ENCODE data around the gene CHCHD10. TPM values are rescaled to one million over a fixed set of nuclear protein-coding genes. Genes with fewer than 3 reads are reported as not detected.

Gene CHCHD10
- total and polyA plus RNA-seq, 2 of the 13 experiments (the other 11 are each of a cell fraction or from before 2014, with no cell fraction given) = 37.0 to 62.8 TPM

DNA sequence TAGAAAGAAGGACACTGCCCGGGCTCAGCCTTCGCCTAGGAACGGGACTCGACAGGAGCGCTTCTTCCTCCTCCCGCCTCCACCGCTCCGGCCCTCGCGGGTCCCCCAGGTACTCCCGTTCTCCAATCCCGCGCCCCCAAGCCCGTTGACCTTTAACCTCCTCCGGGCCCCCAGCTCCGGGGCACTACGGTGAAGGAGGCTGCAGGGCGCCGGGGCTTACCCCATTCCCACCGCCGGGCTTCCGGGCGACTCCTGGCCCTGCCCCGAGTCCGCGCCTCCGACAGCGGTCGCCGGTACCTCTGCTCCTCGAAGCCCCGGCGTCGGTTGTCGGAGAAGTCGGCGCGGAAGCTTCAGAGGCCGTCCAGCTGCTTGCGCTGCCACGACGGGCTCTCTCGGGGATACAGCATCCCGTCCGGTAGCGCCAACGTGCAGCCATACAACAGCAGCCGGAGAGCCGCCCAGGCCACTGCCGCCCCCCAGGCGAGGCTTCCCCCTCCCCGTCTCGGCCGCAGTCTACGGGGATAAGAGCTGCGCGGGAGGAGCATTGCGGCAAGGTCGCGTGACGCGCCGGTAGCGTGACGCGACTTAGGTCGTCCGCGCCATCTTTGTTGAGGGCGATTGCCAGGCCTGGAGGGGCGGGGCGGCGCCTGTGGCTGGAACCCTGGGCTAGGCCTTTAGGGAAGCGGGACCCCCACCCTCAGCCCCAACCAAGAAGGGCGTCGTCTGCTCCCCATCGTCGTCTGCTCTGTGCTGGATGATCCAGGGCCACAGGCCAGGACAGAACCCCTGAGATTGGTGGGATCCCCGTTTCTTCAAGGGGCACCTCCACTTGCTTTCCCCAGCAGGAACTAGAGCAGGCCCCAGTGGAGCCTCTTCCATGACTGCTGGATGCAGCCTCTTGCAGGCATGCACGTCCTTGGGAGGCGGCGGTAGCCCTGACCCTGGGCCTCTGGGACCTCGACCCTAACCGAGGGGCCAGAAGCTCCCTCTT is 50.7 kb downstream of the CHCHD10 start (continued):
- TF ChIP-seq, protein P1, sequence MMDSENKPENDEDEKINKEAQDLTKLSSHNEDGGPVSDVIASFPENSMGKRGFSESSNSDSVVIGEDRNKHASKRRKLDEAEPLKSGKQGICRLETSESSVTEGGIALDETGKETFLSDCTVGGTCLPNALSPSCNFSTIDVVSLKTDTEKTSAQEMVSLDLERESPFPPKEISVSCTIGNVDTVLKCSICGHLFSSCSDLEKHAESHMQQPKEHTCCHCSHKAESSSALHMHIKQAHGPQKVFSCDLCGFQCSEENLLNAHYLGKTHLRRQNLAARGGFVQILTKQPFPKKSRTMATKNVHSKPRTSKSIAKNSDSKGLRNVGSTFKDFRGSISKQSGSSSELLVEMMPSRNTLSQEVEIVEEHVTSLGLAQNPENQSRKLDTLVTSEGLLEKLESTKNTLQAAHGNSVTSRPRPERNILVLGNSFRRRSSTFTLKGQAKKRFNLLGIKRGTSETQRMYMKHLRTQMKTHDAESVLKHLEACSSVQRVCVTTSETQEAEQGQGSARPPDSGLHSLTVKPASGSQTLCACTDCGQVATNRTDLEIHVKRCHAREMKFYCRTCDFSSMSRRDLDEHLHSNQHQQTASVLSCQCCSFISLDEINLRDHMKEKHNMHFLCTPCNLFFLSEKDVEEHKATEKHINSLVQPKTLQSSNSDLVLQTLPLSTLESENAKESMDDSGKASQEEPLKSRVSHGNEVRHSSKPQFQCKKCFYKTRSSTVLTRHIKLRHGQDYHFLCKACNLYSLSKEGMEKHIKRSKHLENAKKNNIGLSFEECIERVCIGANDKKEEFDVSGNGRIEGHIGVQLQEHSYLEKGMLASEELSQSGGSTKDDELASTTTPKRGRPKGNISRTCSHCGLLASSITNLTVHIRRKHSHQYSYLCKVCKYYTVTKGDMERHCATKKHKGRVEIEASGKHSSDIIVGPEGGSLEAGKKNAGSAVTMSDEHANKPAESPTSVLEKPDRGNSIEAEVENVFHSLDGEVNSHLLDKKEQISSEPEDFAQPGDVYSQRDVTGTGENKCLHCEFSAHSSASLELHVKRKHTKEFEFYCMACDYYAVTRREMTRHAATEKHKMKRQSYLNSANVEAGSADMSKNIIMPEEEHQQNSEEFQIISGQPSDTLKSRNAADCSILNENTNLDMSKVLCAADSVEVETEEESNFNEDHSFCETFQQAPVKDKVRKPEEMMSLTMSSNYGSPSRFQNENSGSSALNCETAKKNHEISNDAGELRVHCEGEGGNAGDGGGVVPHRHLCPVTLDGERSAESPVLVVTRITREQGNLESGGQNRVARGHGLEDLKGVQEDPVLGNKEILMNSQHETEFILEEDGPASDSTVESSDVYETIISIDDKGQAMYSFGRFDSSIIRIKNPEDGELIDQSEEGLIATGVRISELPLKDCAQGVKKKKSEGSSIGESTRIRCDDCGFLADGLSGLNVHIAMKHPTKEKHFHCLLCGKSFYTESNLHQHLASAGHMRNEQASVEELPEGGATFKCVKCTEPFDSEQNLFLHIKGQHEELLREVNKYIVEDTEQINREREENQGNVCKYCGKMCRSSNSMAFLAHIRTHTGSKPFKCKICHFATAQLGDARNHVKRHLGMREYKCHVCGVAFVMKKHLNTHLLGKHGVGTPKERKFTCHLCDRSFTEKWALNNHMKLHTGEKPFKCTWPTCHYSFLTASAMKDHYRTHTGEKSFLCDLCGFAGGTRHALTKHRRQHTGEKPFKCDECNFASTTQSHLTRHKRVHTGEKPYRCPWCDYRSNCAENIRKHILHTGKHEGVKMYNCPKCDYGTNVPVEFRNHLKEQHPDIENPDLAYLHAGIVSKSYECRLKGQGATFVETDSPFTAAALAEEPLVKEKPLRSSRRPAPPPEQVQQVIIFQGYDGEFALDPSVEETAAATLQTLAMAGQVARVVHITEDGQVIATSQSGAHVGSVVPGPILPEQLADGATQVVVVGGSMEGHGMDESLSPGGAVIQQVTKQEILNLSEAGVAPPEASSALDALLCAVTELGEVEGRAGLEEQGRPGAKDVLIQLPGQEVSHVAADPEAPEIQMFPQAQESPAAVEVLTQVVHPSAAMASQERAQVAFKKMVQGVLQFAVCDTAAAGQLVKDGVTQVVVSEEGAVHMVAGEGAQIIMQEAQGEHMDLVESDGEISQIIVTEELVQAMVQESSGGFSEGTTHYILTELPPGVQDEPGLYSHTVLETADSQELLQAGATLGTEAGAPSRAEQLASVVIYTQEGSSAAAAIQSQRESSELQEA (CRISPR knock-in tag; IDR thresholded peaks at IDR 0.05; ENCODE audit: not compliant biosample characterization) = peak; percentile 82
- TF ChIP-seq KMT2B (CRISPR knock-in tag; IDR thresholded peaks at IDR 0.05) (peak; percentile 87), HMG20A (CRISPR knock-in tag; IDR thresholded peaks at IDR 0.05; ENCODE audit: borderline replicate concordance) (0 out of 2 replicates have a peak, but pooled peaks have one; percentile 12), ZBTB7B (CRISPR knock-in tag; IDR thresholded peaks at IDR 0.05) (peak; percentile 81), ZNF589 (CRISPR knock-in tag; conservative IDR thresholded peaks at IDR 0.05) (peak; percentile 83), ZNF333 (CRISPR knock-in tag; IDR thresholded peaks at IDR 0.05; ENCODE audit: borderline replicate concordance) (peak; percentile 66; the same call in 1 of the 2 replicates), NFKB2 (CRISPR knock-in tag; IDR thresholded peaks at IDR 0.05; ENCODE audit: borderline replicate concordance) (peak; percentile 78), SNAPC2 (CRISPR knock-in tag; IDR thresholded peaks at IDR 0.05) (0 out of 2 replicates have a peak, but pooled peaks have one; percentile 65), ZNF44 (CRISPR knock-in tag; IDR thresholded peaks at IDR 0.05) (peak; percentile 89; the same call in 1 of the 2 replicates)
- TF ChIP-seq, protein P2, sequence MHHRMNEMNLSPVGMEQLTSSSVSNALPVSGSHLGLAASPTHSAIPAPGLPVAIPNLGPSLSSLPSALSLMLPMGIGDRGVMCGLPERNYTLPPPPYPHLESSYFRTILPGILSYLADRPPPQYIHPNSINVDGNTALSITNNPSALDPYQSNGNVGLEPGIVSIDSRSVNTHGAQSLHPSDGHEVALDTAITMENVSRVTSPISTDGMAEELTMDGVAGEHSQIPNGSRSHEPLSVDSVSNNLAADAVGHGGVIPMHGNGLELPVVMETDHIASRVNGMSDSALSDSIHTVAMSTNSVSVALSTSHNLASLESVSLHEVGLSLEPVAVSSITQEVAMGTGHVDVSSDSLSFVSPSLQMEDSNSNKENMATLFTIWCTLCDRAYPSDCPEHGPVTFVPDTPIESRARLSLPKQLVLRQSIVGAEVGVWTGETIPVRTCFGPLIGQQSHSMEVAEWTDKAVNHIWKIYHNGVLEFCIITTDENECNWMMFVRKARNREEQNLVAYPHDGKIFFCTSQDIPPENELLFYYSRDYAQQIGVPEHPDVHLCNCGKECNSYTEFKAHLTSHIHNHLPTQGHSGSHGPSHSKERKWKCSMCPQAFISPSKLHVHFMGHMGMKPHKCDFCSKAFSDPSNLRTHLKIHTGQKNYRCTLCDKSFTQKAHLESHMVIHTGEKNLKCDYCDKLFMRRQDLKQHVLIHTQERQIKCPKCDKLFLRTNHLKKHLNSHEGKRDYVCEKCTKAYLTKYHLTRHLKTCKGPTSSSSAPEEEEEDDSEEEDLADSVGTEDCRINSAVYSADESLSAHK (CRISPR knock-in tag; IDR thresholded peaks at IDR 0.05; ENCODE audit: borderline replicate concordance) = no peak
- TF ChIP-seq, protein P3, sequence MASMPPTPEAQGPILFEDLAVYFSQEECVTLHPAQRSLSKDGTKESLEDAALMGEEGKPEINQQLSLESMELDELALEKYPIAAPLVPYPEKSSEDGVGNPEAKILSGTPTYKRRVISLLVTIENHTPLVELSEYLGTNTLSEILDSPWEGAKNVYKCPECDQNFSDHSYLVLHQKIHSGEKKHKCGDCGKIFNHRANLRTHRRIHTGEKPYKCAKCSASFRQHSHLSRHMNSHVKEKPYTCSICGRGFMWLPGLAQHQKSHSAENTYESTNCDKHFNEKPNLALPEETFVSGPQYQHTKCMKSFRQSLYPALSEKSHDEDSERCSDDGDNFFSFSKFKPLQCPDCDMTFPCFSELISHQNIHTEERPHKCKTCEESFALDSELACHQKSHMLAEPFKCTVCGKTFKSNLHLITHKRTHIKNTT (CRISPR knock-in tag; IDR thresholded peaks at IDR 0.05) = 0 out of 2 replicates have a peak, but pooled peaks have one; percentile 19
- TF ChIP-seq, protein P4, sequence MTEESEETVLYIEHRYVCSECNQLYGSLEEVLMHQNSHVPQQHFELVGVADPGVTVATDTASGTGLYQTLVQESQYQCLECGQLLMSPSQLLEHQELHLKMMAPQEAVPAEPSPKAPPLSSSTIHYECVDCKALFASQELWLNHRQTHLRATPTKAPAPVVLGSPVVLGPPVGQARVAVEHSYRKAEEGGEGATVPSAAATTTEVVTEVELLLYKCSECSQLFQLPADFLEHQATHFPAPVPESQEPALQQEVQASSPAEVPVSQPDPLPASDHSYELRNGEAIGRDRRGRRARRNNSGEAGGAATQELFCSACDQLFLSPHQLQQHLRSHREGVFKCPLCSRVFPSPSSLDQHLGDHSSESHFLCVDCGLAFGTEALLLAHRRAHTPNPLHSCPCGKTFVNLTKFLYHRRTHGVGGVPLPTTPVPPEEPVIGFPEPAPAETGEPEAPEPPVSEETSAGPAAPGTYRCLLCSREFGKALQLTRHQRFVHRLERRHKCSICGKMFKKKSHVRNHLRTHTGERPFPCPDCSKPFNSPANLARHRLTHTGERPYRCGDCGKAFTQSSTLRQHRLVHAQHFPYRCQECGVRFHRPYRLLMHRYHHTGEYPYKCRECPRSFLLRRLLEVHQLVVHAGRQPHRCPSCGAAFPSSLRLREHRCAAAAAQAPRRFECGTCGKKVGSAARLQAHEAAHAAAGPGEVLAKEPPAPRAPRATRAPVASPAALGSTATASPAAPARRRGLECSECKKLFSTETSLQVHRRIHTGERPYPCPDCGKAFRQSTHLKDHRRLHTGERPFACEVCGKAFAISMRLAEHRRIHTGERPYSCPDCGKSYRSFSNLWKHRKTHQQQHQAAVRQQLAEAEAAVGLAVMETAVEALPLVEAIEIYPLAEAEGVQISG (CRISPR knock-in tag; IDR thresholded peaks at IDR 0.05) = peak; percentile 98
